Right lobe of liver (tissue), 4 donors: ENCODE data around the gene CLCA1.

ENCODE experiments used
- CTCF ChIP-seq, 4 donors: fragments of 200-600 bp in 3 of 4; fragments of 450-650 bp in 1 of 4; IDR thresholded peaks; one replicate each; pipeline versions ENCODE4 v1.5.1 to v1.8.0; 2016 to 2022; ENCODE audit warnings: antibody characterized with exemption in 4 of 4, mild to moderate bottlenecking in 2 of 4
- POLR2A ChIP-seq: fragments of 450-650 bp; IDR thresholded peaks from one replicate; pipeline ENCODE4 v1.6.1; 2017; ENCODE audit warnings: antibody characterized with exemption, mild to moderate bottlenecking
- donor health status: DM: no; HTN: no; CAD: no.
- donor health status: DM: no; HTN: no; CAD: no.
- donor health status: DM: no; HTN: yes; CAD: no.

- TF ChIP-seq CTCF (IDR thresholded peaks at IDR 0.05) (no peak), POLR2A (no peak)
Observed at GRCh38 chr1:86517336-86517735, 48.6 kb downstream of the CLCA1 start.
